Prostate gland (tissue), 2 donors: ENCODE data around the gene PSMA2.

Experiments used
- POLR2A ChIP-seq: fragments of 450-650 bp; IDR thresholded peaks from one replicate; pipeline ENCODE4 v1.6.1; 2016; ENCODE audit warnings: antibody characterized with exemption, mild to moderate bottlenecking
- POLR2AphosphoS5 ChIP-seq: sonication (generic); formaldehyde crosslinking; IDR thresholded peaks from one replicate; pipeline ENCODE4 v1.6.1; 2017; ENCODE audit warnings: antibody characterized with exemption
- TF ChIP-seq, protein P1 (sequence below), 4 experiments: fragments of 200-600 bp in 2 of 4; fragments of 450-650 bp in 2 of 4; sonication (generic) in 2 of 4; IDR thresholded peaks; 1 replicate in 3 of 4; 2 replicates in 1 of 4; pipeline ENCODE4 v1.5.1; 2016 to 2019; ENCODE audit warnings: antibody characterized with exemption in 4 of 4, mild to moderate bottlenecking in 2 of 4, moderate library complexity in 2 of 4

DNA sequence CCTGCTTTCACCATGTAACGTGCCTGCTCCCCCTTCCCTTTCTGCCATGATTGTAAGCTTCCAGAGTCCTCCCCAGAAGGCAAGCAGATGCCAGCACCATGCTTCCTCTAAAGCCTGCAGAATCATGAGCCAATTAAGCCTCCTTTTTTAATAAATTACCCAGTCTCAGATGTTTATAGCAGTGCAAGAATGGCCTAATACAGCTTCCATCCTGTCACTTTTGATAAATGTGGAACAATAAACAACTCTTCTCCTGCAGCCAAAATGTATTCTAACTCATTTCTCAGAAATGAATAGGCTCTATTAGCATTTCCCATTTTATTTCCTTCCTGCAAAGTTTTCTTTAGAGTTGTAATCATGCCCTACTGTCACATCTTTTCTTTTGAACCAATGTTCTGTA lies 63.5 kb downstream of the PSMA2 start:
- TF ChIP-seq, protein P1, sequence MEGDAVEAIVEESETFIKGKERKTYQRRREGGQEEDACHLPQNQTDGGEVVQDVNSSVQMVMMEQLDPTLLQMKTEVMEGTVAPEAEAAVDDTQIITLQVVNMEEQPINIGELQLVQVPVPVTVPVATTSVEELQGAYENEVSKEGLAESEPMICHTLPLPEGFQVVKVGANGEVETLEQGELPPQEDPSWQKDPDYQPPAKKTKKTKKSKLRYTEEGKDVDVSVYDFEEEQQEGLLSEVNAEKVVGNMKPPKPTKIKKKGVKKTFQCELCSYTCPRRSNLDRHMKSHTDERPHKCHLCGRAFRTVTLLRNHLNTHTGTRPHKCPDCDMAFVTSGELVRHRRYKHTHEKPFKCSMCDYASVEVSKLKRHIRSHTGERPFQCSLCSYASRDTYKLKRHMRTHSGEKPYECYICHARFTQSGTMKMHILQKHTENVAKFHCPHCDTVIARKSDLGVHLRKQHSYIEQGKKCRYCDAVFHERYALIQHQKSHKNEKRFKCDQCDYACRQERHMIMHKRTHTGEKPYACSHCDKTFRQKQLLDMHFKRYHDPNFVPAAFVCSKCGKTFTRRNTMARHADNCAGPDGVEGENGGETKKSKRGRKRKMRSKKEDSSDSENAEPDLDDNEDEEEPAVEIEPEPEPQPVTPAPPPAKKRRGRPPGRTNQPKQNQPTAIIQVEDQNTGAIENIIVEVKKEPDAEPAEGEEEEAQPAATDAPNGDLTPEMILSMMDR (IDR thresholded peaks at IDR 0.05): no peak
- no peak for TF ChIP-seq POLR2AphosphoS5
- no peak for TF ChIP-seq POLR2A
